Activated CD4-positive, alpha-beta T cell treated with anti-CD3 and anti-CD28 coated beads, Interleukin-2, Interleukin-6, amounts not matched to agents 100 ng/mL and 50 ng/mL, durations not matched to agents 16 hours and 8 hours (primary cell): ENCODE data around the gene METTL1.
"Not testable (repeated sequence)": the region's sequence is repeated elsewhere in the genome, so short reads cannot be mapped to it uniquely, and the experiment has no call there.

ENCODE experiments used
- DNase-seq: peaks from one replicate; pipeline ENCODE4 v3.0.0-alpha.2; 2020

Gene METTL1

DNA sequence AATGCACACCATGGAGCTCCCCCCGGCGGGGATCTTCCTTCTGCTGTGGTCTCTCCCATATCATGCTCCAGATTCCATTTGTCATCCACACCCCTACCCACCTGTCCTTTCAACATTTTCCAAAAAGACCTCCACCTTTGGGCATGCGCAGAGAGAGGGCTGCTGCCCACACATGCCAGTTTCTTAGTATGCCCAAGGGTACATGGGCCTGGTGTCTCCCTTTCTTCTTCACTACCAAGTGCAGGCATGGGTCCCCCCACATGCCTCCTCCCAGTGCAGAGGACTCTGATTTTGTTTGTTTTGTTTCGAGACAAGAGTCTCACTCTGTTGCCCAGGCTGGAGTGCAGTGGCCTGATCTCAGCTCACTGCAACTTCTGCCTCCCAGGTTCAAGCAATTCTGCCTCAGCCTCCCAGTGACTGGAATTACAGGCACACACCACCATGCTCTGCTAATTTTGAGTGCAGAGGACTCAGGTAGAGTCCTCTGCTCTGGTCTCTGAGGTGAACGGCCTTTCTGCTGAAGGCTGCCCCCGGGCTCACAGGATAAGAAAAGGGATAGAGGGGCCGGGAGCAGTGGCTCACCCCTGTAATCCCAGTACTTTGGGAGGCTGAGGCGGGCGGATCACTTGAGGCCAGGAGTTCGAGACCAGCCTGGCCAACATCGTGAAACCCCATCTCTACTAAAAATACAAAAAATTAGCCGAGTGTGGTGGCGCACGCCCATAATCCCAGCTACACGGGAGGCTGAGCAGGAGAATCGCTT, 49.9 kb downstream of the METTL1 start:
- not testable (repeated sequence) for DNase-seq

GRCh38 chr12:57720606-57721595, 51.0 kb downstream of the METTL1 start:
- no peak for DNase-seq

DNA sequence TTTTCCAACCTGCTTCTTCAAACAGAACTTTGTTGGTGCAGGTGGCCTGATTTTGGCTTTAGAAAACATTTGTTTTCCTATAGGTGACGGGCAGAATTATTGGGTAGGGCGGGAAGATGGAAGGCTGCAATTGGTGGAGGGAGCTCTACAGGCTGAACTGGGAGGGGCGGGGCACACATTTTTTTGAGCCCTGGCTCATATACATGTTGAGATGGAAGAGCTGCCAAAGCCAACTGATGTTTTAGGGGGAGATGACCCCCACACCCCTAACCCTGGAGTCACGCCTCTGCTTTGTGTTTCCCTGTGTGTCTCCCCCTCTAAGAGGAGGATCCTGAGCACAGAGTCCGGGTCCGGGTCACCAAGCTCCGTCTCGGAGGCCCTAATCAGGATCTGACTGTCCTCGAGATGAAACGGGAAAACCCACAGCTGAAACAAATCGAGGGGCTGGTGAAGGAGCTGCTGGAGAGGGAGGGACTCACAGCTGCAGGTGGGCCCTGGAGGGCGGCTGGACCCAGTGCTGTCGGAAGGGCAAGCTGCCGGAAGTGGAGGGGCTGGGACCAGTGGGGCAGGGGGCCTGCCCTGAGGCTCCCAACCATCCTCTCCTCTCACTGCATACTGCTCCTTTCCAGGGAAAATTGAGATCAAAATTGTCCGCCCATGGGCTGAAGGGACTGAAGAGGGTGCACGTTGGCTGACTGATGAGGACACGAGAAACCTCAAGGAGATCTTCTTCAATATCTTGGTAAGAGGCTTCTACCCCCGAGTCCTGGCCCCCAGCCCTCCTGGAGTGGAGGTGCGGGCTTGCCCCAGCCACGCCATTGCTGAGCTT, 51.9 kb downstream of the METTL1 start:
- DNase-seq: no peak

DNA sequence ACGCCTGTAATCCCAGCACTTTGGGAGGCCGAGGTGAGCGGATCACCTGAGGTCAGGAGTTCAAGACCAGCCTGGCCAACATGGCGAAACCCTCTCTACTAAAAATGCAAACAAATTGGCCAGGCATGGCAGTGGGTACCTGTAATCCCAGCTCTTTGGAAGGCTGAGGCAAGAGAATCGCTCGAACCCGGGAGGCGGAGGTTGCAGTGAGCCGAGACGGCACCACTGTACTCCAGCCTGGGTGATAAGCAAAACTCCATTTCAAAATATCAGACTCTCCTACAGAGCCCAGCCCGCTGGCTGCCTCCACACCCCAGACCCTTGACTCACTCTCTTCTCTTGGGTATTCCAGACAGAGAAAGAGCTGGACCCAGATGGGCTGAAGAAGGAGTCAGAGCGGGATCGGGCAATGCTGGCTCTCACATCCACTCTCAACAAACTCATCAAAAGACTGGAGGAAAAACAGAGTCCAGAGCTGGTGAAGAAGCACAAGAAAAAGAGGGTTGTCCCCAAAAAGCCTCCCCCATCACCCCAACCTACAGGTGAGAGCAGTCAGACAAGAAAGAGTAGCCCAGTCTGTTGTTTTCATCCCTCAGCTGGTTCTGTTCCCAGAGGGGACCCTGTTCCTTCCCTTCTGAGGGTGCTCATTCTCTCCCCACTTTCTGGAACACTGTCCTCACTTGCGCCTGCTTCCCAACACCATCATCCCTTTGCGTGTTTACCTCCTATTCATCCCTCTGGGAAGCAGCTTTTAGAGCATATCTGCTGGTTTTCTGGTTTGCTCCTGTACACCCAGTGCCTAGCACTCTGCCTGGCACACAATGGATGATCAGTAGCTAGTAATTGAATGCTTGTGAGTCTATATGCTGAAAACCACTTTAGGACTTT, 53.0 kb downstream of the METTL1 start:
- DNase-seq: no peak
